ENCODE results near the gene KIAA0825. TPM values are rescaled to one million over a fixed set of nuclear protein-coding genes. Genes with fewer than 3 reads are reported as not detected.
"Not testable (repeated sequence)": the region's sequence is repeated elsewhere in the genome, so short reads cannot be mapped to it uniquely, and the experiment has no call there.

Gene KIAA0825
- total RNA-seq, 1 experiment from 2014 or later, result 0.07 TPM

- Histone ChIP-seq H3K9ac (ENCODE audit: low read length) (no peak overlapping the region), H2AFZ (ENCODE audit: low read length) (no peak overlapping the region), H3K27me3 (ENCODE audit: low read length) (no peaks in the 10 kb centered on the region), H3K4me3 (ENCODE audit: low read length) (no peak overlapping the region), H3K79me2 (ENCODE audit: low read length) (no peaks in the 10 kb centered on the region), H3K4me1 (ENCODE audit: insufficient read depth, low read length) (no peaks in the 10 kb centered on the region), H3K36me3 (ENCODE audit: low read depth, low read length) (no peaks in the 10 kb centered on the region), H3K4me2 (ENCODE audit: low read length) (no peak overlapping the region), H3K9me2 (replicated peaks; ENCODE audit: low read length) (no peaks in the 10 kb centered on the region), H4K20me1 (ENCODE audit: low read length) (no peaks in the 10 kb centered on the region), H3K27ac (ENCODE audit: low read length) (no peak overlapping the region), H3K9me3 (ENCODE audit: low read length) (no peaks in the 10 kb centered on the region), H3F3A (ENCODE audit: low read length, unreplicated experiment) (no peaks in the 10 kb centered on the region)
- intact Hi-C loops (cut with micrococcal nuclease), result loop anchor here (10.0 kb wide), 2 partner anchors 91 to 371 kb away; no protein-coding TSS in a partner anchor
- DNase-seq (no peak), ATAC-seq (no peak)
- ChIA-PET POLR2A (ENCODE audit: unreplicated experiment) (no interaction called here), CTCF (no interaction called here)
- no peak for TF ChIP-seq EZH2phosphoT487 (IDR thresholded peaks at IDR 0.05; ENCODE audit: borderline replicate concordance, low read length)
- TF ChIP-seq EZH2 (IDR thresholded peaks at IDR 0.05; ENCODE audit: low read length, unreplicated experiment), result no peak
- BruUV-seq (replicated peaks), result no TSS peak
Observed at GRCh38 chr5:94153736-94154450, 464.5 kb downstream of the KIAA0825 start.

DNA sequence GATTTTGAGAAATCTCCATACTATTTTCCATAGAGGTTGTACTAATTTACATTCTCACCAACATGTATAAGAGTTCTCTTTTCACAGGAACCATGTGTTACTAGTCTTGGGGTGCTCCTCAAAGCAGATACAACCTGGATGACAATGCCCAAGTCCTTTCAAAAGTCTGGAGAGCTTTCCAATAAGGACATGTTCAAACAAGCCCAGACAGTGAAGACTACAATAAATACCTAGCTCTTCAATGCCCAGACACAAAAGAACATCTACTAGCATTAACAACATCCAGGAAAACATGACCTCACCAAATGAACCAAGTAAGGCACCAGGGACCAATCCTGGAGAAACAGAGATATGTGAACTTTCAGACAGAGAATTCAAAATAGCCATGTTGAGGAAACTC is 474.8 kb downstream of the KIAA0825 start:
- intact Hi-C loops (cut with micrococcal nuclease); H3K4me2 ChIP-seq (ENCODE audit: low read length); CTCF ChIA-PET; H3K27ac ChIP-seq (ENCODE audit: low read length); H3K9ac ChIP-seq (ENCODE audit: low read length); H3K4me1 ChIP-seq (ENCODE audit: insufficient read depth, low read length); H2AFZ ChIP-seq (ENCODE audit: low read length); H3K27me3 ChIP-seq (ENCODE audit: low read length); H3F3A ChIP-seq (ENCODE audit: low read length, unreplicated experiment); ATAC-seq; DNase-seq; H3K36me3 ChIP-seq (ENCODE audit: low read depth, low read length); POLR2A ChIA-PET (ENCODE audit: unreplicated experiment); H4K20me1 ChIP-seq (ENCODE audit: low read length); H3K9me3 ChIP-seq (ENCODE audit: low read length); BruUV-seq (replicated peaks); H3K4me3 ChIP-seq (ENCODE audit: low read length); H3K9me2 ChIP-seq (replicated peaks; ENCODE audit: low read length); H3K79me2 ChIP-seq (ENCODE audit: low read length): not testable (repeated sequence)

GRCh38 chr5:94140300-94140699 is 478.1 kb downstream of the KIAA0825 start:
- H3K36me3 ChIP-seq (ENCODE audit: low read depth, low read length), result no peaks in the 10 kb centered on the region
- no peak overlapping the region for H3K27ac ChIP-seq (ENCODE audit: low read length)
- no peaks in the 10 kb centered on the region for H3K9me2 ChIP-seq (replicated peaks; ENCODE audit: low read length)
- intact Hi-C loops (cut with micrococcal nuclease), result no loop called here
- DNase-seq (no peak), ATAC-seq (no peak)
- CTCF ChIA-PET, result no interaction called here
- no peak overlapping the region for H2AFZ ChIP-seq (ENCODE audit: low read length)
- no peaks in the 10 kb centered on the region for H3K9me3 ChIP-seq (ENCODE audit: low read length)
- no peak for TF ChIP-seq EZH2 (IDR thresholded peaks at IDR 0.05; ENCODE audit: low read length, unreplicated experiment)
- no peak for TF ChIP-seq EZH2phosphoT487 (IDR thresholded peaks at IDR 0.05; ENCODE audit: borderline replicate concordance, low read length)
- TF ChIP-seq CTCF (conservative IDR thresholded peaks at IDR 0.05; ENCODE audit: low read depth, low read length), result no peak
- H3K4me3 ChIP-seq (ENCODE audit: low read length), result no peak overlapping the region
- no peaks in the 10 kb centered on the region for H4K20me1 ChIP-seq (ENCODE audit: low read length)
- H3K9ac ChIP-seq (ENCODE audit: low read length), result no peak overlapping the region
- no peaks in the 10 kb centered on the region for H3F3A ChIP-seq (ENCODE audit: low read length, unreplicated experiment)
- no peaks in the 10 kb centered on the region for H3K4me1 ChIP-seq (ENCODE audit: insufficient read depth, low read length)
- no peaks in the 10 kb centered on the region for H3K27me3 ChIP-seq (ENCODE audit: low read length)
- POLR2A ChIA-PET (ENCODE audit: unreplicated experiment), result no interaction called here
- no peak overlapping the region for H3K4me2 ChIP-seq (ENCODE audit: low read length)
- no TSS peak for BruUV-seq (replicated peaks)
- no peaks in the 10 kb centered on the region for H3K79me2 ChIP-seq (ENCODE audit: low read length)

GRCh38 chr5:94130077-94130476 is 488.3 kb downstream of the KIAA0825 start:
- Histone ChIP-seq H3F3A (ENCODE audit: low read length, unreplicated experiment) (no peaks in the 10 kb centered on the region), H3K36me3 (ENCODE audit: low read depth, low read length) (no peaks in the 10 kb centered on the region), H3K9me2 (replicated peaks; ENCODE audit: low read length) (no peaks in the 10 kb centered on the region), H3K27me3 (ENCODE audit: low read length) (no peaks in the 10 kb centered on the region), H3K9me3 (ENCODE audit: low read length) (no peaks in the 10 kb centered on the region), H3K9ac (ENCODE audit: low read length) (no peak overlapping the region), H3K79me2 (ENCODE audit: low read length) (no peaks in the 10 kb centered on the region), H3K4me2 (ENCODE audit: low read length) (no peak overlapping the region), H3K27ac (ENCODE audit: low read length) (no peak overlapping the region), H2AFZ (ENCODE audit: low read length) (no peak overlapping the region), H3K4me1 (ENCODE audit: insufficient read depth, low read length) (no peaks in the 10 kb centered on the region), H4K20me1 (ENCODE audit: low read length) (no peaks in the 10 kb centered on the region), H3K4me3 (ENCODE audit: low read length) (no peak overlapping the region)
- CTCF ChIA-PET, result no interaction called here
- DNase-seq (no peak), ATAC-seq (no peak)
- intact Hi-C loops (cut with micrococcal nuclease), result no loop called here
- TF ChIP-seq EZH2phosphoT487 (IDR thresholded peaks at IDR 0.05; ENCODE audit: borderline replicate concordance, low read length) (no peak), CTCF (conservative IDR thresholded peaks at IDR 0.05; ENCODE audit: low read depth, low read length) (no peak), EZH2 (IDR thresholded peaks at IDR 0.05; ENCODE audit: low read length, unreplicated experiment) (no peak)
- BruUV-seq (replicated peaks), result no TSS peak
- POLR2A ChIA-PET (ENCODE audit: unreplicated experiment), result no interaction called here

All from PC-3 (cell line).